22Rv1 (cell line): Measurements from ENCODE around the gene VARS1.

Experiments
- H3K27ac ChIP-seq: fragments of 450-650 bp; 2 replicates; pipeline ENCODE4 v1.5.1; 2017
- CTCF ChIP-seq: fragments of 450-650 bp; IDR thresholded peaks from 2 replicates; pipeline ENCODE4 v1.5.1; 2017; ENCODE audit warnings: mild to moderate bottlenecking
- ZFX ChIP-seq: fragments of 450-650 bp; IDR thresholded peaks from 2 replicates; pipeline ENCODE4 v1.6.1; 2017; ENCODE audit warnings: antibody characterized with exemption, borderline replicate concordance

VARS1 gene

GRCh38 chr6:31799781-31800180 is 4.2 kb upstream of the VARS1 start:
- H3K27ac ChIP-seq = no peak overlapping the region

DNA sequence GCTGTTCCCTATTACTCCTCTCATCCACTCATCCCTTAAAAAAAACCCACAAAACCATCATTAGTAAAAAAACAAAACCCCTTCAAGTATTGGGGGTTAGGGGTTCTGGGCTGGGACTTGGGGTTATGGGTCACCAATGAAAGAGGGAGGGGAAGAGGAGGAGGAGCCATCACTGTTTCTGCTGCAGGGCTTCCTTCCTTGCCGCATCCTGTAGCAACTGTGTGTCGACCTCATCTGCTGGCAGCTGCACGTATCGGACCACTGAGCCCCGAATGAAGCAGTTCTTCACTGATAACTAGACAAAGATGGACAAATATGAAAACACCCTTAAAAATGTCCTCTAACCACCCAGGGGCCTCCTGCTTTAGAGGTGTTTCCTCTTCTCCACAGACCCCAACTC is 2.0 kb upstream of the VARS1 start:
- peak overlapping the region; percentile 88 for H3K27ac ChIP-seq

More at GRCh38 chr6:31799781-31800180, 4.2 kb upstream of the VARS1 start:
- no peak for TF ChIP-seq CTCF
- TF ChIP-seq ZFX = no peak

GRCh38 chr6:31796993-31797385 is 1.4 kb upstream of the VARS1 start:
- TF ChIP-seq CTCF (no peak), ZFX (no peak)
- peak overlapping the region; percentile 88 for H3K27ac ChIP-seq

More for the DNA sequence above, 2.0 kb upstream of the VARS1 start:
- no peak for TF ChIP-seq CTCF
- no peak for TF ChIP-seq ZFX

- TF ChIP-seq CTCF (no peak), ZFX (no peak)
- peak overlapping the region; percentile 88 for H3K27ac ChIP-seq
Measured at GRCh38 chr6:31794866-31795615, 511 bp downstream of the VARS1 start.

GRCh38 chr6:31794294-31794865 is 1.2 kb downstream of the VARS1 start:
- H3K27ac ChIP-seq = peak overlapping the region; percentile 88
- TF ChIP-seq ZFX = no peak
- TF ChIP-seq CTCF = no peak

- H3K27ac ChIP-seq = peak overlapping the region; percentile 88
Measured at GRCh38 chr6:31793927-31794245, 1.7 kb downstream of the VARS1 start.

- TF ChIP-seq ZFX (no peak), CTCF (no peak)
- H3K27ac ChIP-seq = no peak overlapping the region
Measured at GRCh38 chr6:31792761-31793171, 2.8 kb downstream of the VARS1 start.

- no peak overlapping the region for H3K27ac ChIP-seq
- TF ChIP-seq ZFX (no peak), CTCF (no peak)
Measured at GRCh38 chr6:31792090-31792374, 3.5 kb downstream of the VARS1 start.
